Measurements from ENCODE around the gene HHLA2. TPM values are rescaled to one million over a fixed set of nuclear protein-coding genes. Genes with fewer than 3 reads are reported as not detected.
A peak's percentile ranks its signal among the peaks of the same experiment; 100 is the strongest.

HHLA2 gene
- total RNA-seq, 1 donor, result not detected

- no peak for DNase-seq (ENCODE audit: low read depth)
- no peak overlapping the region for H3K4me3 ChIP-seq (ENCODE audit: low read depth, low read length)
- TF ChIP-seq CTCF (IDR thresholded peaks at IDR 0.05; ENCODE audit: insufficient read depth, low read depth, low read length), result no peak
Observed at GRCh38 chr3:108412121-108412750, 115.9 kb downstream of the HHLA2 start.

GRCh38 chr3:108414007-108414406 lies 117.7 kb downstream of the HHLA2 start:
- TF ChIP-seq CTCF (IDR thresholded peaks at IDR 0.05; ENCODE audit: insufficient read depth, low read depth, low read length), result no peak
- no peak overlapping the region for H3K4me3 ChIP-seq (ENCODE audit: low read depth, low read length)
- DNase-seq (ENCODE audit: low read depth), result no peak

GRCh38 chr3:108415661-108416060 lies 119.3 kb downstream of the HHLA2 start:
- no peak overlapping the region for H3K4me3 ChIP-seq (ENCODE audit: low read depth, low read length)
- DNase-seq (ENCODE audit: low read depth), result no peak
- no peak for TF ChIP-seq CTCF (IDR thresholded peaks at IDR 0.05; ENCODE audit: insufficient read depth, low read depth, low read length)

- DNase-seq (ENCODE audit: low read depth), result no peak
- no peak for TF ChIP-seq CTCF (IDR thresholded peaks at IDR 0.05; ENCODE audit: insufficient read depth, low read depth, low read length)
- no peak overlapping the region for H3K4me3 ChIP-seq (ENCODE audit: low read depth, low read length)
Observed at GRCh38 chr3:108416111-108416869, 119.9 kb downstream of the HHLA2 start.

- no peak for TF ChIP-seq CTCF (IDR thresholded peaks at IDR 0.05; ENCODE audit: insufficient read depth, low read depth, low read length)
- H3K4me3 ChIP-seq (ENCODE audit: low read depth, low read length), result no peak overlapping the region
- DNase-seq (ENCODE audit: low read depth), result peak; percentile 7
Observed at GRCh38 chr3:108420926-108421325, 124.6 kb downstream of the HHLA2 start.

Other genes starting within 250 kb of the HHLA2 start
- 38.3 and 76.4 TPM in 2 replicates for gene CD47, start 205.5 kb upstream of the HHLA2 start, total RNA-seq
- 62.8 and 81.2 TPM in 2 replicates for gene IFT57, start 74.1 kb upstream of the HHLA2 start, total RNA-seq
- gene MYH15, start 214.0 kb downstream of the HHLA2 start, total RNA-seq, result under 0.01 TPM in 2 replicates

Measured in fibroblast of villous mesenchyme (primary cell).